Stimulated activated CD4-positive, alpha-beta T cell treated with anti-CD3 and anti-CD28 coated beads, TNF-alpha, amount 100 ng/mL, for 24 hours (primary cell): ENCODE results near the gene ABHD12.

Source experiments
- DNase-seq, 3 experiments: peaks; one replicate each; pipeline ENCODE4 v3.0.0-alpha.2; 2020; ENCODE audit warnings: low read depth in 3 of 3

ABHD12 gene

DNA sequence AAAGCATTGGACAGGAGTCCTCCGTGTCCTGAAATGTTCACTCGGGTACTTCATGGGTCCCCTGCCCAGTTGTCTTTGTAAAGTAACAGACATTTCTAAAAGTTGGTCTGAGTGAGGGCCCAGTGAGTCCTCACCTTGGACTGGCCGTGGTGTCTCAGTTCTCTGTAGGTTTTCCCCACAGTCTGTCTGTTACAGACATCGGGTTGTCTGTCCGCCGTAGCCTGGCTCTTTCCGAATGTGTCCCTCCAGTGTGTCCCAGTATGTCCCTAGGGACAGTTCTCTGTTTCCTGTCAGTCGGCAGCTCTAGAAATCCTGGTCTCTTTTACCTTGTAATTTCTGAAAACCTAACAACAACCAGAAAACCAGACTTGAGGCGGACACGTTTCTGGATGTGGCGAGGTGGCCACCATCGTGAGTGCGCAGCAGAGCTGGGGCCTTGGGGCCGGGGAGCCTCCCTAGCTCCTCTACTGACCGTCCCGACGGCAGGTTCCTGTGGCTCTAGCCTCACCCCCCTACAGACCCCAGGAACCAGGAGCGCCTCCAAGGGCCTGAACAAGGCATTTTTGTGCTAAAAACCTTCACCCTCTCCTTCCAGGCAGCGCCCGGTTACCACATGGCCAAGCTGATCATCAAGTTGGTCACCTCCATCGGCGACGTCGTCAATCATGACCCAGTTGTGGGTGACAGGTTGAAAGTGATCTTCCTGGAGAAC, 100.6 kb downstream of the ABHD12 start:
- no peak for DNase-seq

- no peak for DNase-seq
Measured at GRCh38 chr20:25288291-25289181, 102.1 kb downstream of the ABHD12 start.

DNA sequence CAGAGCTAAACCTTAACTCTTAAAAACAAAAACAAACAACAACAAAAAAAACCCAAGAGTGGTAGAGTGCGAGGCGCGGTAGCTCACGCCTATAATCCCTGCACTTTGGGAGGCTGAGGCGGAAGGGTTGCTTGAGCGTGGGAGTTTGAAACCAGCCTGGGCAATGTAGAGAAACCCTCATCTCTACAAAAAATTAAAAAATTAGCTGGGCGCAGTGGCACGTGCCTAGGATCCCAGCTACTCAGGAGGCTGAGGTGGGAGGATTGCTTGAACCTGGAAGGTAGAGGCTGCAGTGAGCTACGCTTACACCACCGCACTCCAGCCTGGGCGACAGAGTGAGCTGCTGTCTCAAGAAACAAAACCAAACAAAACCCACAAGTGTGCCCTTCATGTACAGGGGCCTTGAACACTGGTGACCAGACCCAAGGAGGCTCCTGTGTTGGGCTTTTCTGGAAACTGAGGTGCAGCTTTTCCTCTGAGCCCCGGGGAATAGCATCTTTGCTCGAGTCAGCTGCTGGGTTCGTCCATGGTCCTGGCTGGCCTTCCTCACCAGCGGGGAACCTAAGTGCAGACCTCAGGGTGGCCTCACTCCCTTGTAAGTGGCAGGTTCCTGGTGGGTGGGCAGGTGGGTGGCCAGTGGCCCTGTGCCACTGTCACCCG, 102.9 kb downstream of the ABHD12 start:
- no peak for DNase-seq

DNA sequence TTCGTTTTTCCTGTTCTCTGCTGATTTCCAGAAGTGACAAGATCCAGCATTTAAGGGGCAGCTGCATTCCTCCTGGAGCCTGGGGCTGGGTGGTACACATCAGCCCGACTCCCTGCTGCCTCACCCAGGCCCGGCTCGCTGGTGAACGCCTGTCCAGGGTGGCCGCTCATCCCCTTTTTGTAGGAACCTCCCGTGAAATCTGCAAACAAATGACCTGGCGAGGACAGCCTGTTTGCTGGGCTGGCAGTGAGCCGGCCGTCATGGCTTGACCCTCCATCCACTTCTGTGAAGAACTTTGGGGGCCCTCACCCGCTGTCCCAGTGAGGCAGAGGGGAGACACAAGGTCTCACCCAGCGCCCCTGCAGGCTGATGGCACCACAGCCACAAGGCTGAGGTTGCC, 103.7 kb downstream of the ABHD12 start:
- no peak for DNase-seq

DNA sequence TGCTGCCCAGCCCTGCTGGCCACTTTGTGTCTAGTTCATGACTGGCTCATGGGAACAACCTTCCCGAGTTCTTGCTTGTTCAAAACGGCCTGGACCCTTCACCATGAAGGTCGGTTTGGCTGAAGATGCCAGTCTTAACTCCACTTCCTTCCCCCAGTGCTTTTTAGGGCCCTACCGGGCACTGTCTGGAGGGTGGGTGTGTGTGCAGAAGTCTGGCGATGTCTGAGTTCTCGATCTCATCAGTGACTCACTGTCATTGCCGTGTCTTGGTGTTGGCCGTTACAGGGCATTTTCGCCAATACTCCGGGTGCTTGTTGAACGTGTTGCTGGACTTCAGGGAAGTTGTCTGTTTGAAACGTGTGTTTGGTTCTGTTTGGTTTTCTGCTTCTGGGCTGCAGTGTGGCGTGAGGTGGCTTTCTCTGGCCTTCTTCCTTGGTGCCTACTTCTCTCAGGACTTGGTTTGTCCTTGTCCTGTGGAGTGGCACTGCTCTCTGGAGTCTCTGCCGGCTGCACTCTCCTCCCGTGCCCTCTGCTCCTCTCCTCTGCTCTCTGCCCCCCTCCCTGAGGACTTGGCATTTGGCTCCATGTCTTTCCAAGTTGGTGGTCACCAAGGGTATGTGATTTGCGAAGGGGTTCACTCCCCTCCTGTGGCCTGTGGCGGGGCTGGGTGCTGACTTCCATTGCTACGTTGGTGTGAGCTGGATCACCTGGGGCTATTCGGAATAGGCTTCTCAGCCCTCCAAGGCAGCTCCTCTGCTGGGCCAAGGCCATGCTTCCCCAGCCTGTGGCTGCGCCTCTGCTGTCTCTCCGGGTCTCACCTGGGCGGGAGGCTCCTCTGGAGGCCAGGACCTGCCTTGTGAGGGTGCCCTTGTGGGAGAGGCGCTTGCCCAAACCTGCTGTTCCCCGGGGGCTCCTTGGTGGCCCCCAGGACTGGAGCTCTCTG, 104.5 kb downstream of the ABHD12 start:
- no peak for DNase-seq

GRCh38 chr20:25285091-25285647, 105.5 kb downstream of the ABHD12 start:
- no peak for DNase-seq

DNA sequence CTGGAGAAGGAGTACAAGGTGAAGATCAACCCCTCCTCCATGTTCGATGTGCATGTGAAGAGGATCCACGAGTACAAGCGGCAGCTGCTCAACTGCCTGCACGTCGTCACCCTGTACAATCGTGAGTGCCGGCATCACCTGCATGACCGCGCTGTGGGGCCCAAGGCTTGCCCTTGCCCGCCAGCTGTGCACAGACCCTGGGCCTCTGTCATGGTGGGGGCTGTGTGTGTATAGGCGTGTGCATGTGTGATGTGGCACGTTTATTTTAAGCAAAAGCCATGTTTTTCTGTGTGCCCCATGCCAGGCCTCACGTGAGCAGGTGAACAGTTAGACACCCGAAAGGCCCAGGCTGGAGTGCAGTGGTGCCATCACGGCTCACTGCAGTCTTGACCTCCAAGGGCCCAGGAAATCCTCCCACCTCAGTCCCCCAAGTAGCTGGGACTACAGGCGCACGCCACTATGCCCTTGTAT, 106.5 kb downstream of the ABHD12 start:
- DNase-seq: no peak

DNA sequence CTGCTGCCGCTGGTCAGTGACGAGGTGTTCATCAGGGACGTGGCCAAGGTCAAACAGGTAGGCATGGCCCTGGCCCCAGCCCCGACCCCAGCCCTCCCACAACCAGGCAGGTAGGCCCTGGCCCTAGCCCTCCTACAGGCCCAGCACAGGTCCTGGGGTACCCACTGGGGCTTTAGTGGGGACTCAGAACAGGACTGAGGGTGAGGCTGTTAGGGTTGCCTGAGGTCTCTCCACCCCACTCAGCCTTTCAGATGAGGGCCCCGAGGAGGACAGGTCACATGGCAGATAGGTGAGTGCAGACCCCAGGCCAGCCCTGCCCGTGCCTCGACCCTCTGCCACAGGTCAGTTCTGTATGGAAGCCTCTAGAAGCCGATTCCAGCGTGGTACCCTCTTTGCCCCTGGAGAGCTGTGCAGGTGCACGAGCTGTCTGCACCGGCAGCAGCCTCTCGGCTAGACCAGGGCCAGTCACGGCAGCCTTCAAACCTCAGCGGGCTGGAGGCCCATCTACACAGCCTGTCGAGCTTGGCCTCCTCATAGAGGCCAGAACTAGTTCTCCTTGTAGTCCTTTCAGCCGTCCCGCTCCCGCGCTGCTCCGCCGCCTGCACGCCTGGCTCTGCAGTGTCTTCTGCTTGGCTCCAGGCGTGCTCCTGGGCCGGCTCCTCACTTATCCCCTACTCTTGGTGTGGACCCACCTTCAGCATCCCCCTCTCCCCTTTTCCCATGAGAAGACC, 107.2 kb downstream of the ABHD12 start:
- no peak for DNase-seq

- DNase-seq: no peak
Measured at GRCh38 chr20:25282796-25283195, 107.8 kb downstream of the ABHD12 start.

DNA sequence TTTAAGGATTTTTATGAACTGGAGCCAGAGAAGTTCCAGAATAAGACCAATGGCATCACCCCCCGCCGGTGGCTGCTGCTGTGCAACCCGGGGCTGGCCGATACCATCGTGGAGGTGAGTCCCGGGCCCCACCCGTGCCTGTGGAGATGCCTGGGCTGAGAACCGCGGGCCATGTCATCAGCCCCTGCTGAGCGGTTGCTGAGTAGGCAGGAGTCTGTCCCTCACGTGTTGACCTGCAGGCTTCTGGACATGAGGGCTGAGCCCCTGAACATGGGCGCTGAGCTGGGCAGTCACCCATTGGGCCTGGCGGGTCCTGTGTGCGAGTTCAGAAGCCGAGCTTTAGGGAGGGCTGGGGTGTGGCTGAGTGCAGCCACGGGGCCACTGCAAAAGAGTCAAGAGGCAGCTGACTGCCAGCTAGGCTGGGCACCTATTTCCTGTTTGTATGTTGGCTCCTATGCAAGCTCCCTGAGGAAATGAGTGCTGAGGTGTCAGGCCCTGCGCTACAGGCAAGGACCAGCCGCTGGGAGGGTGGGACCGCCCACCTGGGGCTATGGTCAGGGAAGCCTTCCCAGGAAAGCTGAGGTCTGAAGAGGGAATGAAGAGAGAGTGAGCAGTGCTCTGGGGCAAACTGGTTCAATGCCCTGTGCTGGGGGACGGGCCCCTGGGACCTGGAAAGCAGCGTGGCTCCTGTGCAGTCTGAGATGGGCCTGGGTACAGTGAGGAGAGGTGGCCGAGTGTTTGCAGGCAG, 108.4 kb downstream of the ABHD12 start:
- DNase-seq: no peak

GRCh38 chr20:25281541-25281991, 109.1 kb downstream of the ABHD12 start:
- no peak for DNase-seq

- no peak for DNase-seq
Measured at GRCh38 chr20:25280574-25281535, 109.8 kb downstream of the ABHD12 start.

DNA sequence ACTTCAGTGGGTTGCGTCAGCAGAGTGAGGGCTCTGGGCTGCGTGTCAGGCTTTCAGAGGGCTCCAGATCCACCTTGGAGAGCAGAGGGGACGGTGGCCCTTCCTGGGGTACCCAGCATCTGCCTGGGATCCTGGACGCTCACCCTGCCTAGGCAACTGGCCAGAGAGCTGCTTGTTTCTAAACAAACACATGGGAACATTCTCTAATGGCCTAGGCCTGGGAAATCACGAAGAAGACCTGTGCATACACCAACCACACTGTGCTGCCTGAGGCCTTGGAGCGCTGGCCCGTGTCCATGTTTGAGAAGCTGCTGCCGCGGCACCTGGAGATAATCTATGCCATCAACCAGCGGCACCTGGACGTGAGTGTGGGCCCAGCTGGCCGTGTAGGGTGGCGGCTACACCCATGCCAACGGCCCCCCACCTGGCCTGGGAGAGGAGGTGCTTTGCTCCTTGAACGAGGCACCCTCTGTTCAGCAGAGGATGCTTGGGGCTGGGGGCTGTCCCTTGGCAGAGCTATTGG, 110.5 kb downstream of the ABHD12 start:
- DNase-seq: no peak

- DNase-seq: no peak
Measured at GRCh38 chr20:25279403-25279802, 111.2 kb downstream of the ABHD12 start.

DNA sequence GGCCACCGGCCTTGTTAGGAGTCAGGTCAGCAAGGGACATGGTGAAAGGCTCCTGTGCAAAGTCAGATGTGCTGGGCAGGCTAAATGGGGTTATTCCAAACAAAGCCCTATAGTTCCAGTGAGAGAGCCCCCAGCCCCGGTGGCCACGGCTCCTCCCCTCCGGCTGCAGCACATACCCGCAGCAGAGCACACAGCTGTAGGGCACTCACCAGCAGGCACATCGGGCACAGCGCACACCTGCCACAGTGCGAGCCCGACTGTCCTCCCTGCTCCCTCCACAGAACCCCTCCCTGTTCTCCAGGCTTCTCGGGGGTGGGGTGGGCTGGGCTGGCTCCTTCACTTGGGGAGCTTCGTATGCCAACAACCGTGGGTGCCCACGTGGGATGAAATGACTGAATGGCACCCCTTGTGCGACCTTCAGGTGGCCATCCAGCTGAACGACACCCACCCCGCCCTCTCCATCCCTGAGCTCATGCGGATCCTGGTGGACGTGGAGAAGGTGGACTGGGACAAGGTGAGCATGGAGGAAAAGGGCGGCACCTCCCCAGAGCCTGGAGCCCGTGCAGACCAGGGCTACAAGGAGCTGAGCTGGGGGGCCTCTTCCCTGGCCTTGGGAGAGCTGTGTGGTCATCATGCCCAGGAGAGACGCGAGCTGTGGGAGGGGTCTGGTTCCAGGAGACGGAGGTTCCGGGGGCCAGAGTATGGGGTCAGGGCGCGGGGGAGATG, 111.8 kb downstream of the ABHD12 start:
- no peak for DNase-seq

- no peak for DNase-seq
Measured at GRCh38 chr20:25277941-25278521, 112.6 kb downstream of the ABHD12 start.
